22Rv1 (cell line): ENCODE measurements around the gene LCLAT1.

Experiments used
- CTCF ChIP-seq: fragments of 450-650 bp; IDR thresholded peaks from 2 replicates; pipeline ENCODE4 v1.5.1; 2017; ENCODE audit warnings: mild to moderate bottlenecking
- ZFX ChIP-seq: fragments of 450-650 bp; IDR thresholded peaks from 2 replicates; pipeline ENCODE4 v1.6.1; 2017; ENCODE audit warnings: antibody characterized with exemption, borderline replicate concordance

- TF ChIP-seq CTCF: no peak
- TF ChIP-seq ZFX: no peak
Observed at GRCh38 chr2:30408961-30409387, 38.1 kb upstream of the LCLAT1 start.
